GM18507 (cell line): ENCODE measurements around the gene CD6.

Experiments used
- DNase-seq: peaks from one replicate; pipeline ENCODE4 v3.0.0; 2011; ENCODE audit warnings: low read depth; ENCODE audit not compliant: insufficient read length; ENCODE audit errors: extremely low spot score
- FAIRE-seq: peaks from 2 replicates; lab custom pipeline; 2011; peaks lifted over from hg19 to GRCh38; lab: Jason Lieb, UNC

The CD6 gene

DNA sequence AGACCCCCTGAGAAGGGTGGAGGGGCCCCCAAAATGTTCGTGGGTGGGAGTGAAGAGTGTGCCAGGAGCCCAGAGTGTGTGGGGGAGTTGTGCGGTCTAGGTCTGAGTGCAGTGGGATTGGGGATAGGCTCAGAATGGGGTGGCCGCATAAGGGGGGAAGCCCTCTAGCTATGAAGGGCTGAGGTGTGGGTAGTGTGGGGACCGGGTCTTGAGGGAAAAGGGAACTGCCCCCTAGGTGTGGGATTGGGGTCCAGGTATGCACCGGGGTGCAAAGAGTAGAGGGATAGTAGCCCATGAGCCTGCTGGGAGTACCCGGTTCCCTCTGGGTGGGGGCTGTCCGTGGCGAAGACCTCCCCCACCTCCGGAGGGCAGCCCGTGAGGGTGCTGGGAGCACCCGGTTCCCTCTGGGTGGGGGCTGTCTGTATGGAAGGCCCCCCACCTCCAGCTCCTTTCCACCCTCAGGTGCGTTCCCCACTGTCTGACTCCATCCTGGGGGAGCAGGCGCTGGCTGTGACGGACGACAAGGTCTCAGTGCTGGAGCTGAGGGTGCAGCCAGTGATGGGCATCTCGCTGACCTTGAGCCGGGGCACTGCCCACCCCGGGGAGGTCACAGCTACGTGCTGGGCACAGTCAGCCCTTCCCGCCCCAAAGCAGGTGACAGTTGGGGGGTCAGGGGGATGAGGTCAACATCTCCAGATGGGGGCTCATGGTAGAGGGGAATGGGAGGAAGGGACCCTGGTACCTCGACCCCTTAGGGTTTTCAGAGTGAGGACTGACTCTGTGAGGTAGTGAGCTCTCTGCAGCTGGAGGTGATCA, 36.5 kb upstream of the CD6 start:
- FAIRE-seq (no peak), DNase-seq (no peak)

GRCh38 chr11:60935676-60936442, 35.6 kb upstream of the CD6 start:
- FAIRE-seq = no peak
- DNase-seq = no peak

- FAIRE-seq (no peak), DNase-seq (no peak)
These were observed 34.9 kb upstream of the CD6 start for GRCh38 chr11:60936467-60937143.

- DNase-seq (no peak), FAIRE-seq (no peak)
These were observed 34.3 kb upstream of the CD6 start for GRCh38 chr11:60937144-60937527.

- DNase-seq (no peak), FAIRE-seq (no peak)
These were observed 33.7 kb upstream of the CD6 start for GRCh38 chr11:60937811-60938210.

GRCh38 chr11:60938500-60938899, 33.0 kb upstream of the CD6 start:
- DNase-seq (no peak), FAIRE-seq (no peak)

DNA sequence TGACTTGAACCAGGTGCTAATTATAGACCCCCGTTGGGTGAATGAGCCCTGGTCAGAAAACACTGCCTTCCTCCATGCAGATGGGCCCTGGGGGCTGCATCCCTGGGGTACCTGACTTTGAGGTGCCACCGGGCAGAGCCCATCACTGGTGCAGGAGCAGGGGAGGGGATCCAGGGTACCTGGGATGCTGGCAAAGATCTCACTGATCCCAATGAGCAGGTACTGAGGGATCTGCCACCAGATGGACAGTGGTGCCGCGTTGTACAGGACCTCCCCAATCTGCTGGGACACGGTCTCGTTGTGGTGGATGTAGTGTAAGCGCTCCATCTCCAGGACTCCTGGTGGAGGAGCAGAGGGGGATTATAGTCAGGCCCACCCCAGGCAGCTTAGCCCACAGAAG, 32.2 kb upstream of the CD6 start:
- no peak for FAIRE-seq

DNA sequence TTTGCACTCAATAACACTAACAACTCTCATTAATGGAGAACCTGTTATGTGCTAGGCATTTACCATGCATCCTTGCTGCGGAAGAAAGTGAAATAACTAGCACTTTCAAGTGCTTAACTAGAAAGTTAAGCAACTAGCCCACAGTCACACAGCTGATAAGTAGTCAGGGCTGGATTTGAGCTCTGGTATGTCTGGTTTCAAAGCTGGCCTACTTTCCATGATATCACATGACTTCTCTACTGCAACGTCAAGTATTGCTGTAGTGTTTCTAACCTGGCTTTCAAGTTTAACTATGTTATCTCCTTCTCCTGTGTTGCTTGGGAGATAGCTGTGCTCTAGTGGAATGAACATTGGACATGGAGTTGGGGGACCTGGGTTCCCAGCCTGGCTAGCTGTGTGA, 31.6 kb upstream of the CD6 start:
- FAIRE-seq = no peak

More for the DNA sequence above, 32.2 kb upstream of the CD6 start:
- no peak for DNase-seq

DNA sequence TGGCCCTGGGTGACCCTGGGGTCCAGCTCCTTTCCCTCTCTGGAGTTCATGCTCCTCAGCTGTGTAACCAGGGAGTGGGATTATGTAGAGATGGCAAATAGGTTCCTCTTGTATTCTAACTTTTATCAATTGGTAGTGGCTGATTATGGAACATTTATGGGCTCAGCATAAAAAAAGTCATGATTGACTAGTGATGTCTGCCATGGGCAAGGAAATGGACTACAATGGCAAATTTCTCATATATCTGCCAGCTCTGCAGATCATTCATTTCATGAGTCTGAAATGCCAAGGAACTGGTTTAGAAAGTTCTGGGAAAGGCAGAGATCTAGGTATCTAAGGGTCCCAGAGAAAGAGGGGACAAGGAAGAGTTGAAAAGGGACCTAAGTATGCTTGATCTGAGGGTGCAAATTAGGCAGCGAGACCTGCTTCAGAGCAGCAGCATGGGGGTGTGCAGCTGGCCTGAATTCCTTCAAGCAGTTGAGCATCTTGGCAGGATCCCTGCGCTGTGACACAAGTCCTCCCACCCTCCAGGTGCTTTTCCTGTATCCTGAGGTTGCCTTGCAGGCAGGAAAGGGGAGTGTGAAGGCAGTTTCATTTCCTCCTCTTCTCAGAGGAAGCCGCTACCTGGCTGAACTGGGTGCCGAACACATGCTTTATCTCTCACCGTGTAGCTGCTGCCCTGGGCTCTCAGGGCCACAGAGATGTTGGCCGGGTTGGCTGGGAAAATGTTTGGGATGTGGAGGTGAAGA, 29.9 kb upstream of the CD6 start:
- DNase-seq (no peak), FAIRE-seq (no peak)

More for the DNA sequence above, 31.6 kb upstream of the CD6 start:
- no peak for DNase-seq

- FAIRE-seq = no peak
- DNase-seq = no peak
These were observed 29.3 kb upstream of the CD6 start for GRCh38 chr11:60942219-60942618.

DNA sequence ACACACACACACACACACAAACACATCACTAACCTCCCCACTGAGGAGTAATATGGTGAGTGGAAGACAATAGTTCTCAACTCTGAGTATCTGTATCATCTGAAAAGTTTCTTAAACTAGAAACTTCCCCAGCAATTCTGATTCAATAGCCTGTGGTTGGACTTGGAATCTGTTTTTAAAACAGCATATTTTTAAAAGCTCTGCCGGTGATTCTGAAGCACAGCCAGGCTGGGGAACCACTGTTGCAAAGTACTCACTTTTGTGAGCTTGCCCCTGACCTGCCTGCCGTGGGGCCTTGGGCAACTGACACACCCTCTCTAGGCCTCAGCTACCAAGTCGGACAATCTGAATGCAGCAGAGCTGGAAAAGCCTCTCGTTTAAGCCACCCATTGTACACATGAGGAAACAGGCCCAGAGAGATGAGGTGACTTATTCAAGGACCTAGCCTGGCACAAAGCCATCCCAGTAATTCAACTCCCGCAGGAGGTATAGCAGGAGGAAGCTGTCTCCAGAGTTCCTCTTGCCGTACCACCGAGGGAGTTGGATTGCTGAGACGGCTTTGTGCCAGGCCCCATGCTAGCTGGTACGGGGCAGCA, 28.4 kb upstream of the CD6 start:
- FAIRE-seq (no peak), DNase-seq (no peak)

DNA sequence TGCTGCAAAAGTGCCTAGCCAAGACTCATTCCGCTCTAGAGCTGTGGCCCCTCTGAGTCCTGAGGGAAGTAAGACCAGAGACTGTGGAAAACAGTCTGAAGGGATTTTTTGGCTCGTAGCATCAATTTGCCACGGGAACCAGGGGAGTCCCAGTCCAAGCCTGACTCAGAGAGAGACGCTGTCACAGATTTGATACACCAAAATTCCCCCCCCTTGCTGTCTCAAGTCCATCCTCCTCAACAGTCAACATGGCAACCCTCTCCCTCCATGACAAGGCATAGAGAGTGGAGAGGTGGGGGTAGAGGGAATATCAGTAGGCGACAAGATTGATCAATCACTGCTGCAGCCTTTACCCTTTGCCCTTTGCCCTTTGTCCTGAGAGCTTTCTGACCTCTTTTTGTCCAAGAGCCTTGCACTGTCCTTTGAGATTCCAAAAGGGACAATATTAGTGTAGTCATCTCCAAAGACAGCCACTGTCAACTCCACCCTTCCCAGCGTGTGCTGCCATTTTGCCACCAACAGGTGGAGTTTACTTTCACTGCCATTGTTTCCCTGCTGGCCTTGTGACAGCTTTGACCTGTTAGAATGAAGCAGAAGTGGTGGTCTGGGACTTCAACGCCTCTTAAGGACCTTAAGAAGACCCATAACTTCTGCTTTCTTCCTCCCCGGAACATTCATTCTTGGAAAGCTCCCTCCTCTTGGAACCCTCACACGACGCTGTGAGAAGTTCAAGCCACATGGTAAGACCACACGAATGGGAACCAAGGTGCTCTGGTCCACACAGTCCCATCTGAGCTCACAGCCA, 26.8 kb upstream of the CD6 start:
- FAIRE-seq (no peak), DNase-seq (no peak)

DNA sequence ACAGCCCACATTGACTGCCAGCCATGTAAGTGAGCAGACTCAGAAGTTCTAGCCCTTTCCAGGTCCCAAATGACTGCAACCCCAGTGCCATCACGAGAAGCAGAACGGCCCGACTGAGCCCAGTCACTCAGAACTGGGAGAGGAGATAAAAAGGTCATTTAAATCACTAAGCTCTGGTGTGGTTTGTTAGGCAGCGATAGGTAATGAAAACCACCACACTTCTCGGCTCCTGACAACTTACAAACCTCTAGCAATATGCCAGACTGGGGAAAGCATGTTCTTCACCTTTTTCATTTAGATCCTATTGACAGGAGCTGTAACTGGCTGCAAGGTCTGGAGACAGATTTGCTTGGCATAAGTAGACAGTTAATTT, 26.2 kb upstream of the CD6 start:
- no peak for DNase-seq
- no peak for FAIRE-seq

DNA sequence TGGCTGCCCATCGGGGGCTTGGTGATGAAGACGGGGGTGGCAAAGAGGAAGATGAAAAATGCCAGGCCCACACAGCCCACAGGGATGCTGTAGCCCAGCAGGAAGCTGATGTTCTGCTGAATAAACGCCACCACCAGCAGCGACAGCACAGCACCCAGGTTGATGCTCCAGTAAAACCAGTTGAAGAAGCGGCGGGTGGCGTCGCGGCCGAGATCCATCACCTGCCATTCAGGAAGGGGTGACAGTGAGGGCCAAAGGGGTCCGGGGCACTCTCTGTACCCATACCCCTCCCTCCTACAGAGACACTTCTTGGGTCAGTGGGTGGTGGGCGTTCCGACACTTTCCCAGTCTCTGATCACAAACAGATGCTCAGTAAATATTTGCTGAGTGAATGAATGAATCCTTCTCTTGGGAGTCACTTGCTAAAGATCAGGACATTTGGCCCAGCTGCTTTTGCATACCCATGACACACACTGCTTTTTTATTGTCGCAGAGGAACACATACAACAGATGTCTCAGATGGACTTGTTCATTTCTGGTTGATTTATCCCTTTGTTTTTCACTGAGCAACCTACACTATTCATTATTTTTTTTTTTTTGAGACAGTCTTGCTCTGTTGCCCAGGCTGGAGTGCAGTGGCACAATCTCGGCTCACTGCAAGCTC, 24.7 kb upstream of the CD6 start:
- FAIRE-seq = no peak

GRCh38 chr11:60947700-60948099, 23.8 kb upstream of the CD6 start:
- FAIRE-seq (no peak), DNase-seq (no peak)

More for the DNA sequence above, 24.7 kb upstream of the CD6 start:
- DNase-seq = no peak

DNA sequence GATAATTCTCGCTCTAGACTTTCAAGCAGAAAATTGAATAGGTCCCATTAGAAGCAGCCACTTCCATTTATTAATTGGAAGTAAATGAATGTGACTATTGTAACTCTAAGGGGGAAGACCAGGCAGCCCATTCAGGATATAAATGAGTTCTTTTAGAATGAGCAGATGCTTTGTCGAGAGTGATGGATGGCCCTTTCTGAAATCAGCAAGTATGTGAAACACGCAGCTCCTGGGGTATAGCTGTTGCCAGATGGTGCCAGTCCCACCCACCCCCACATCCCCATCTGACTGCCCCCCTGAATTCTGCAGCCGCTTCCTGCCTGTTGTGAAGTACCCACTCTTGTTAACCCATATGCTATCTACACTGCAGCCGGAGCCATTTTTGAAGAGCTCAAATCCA, 23.2 kb upstream of the CD6 start:
- FAIRE-seq (no peak), DNase-seq (no peak)

- no peak for DNase-seq
- FAIRE-seq = peak; percentile 61
These were observed 21.5 kb upstream of the CD6 start for GRCh38 chr11:60950024-60950423.

DNA sequence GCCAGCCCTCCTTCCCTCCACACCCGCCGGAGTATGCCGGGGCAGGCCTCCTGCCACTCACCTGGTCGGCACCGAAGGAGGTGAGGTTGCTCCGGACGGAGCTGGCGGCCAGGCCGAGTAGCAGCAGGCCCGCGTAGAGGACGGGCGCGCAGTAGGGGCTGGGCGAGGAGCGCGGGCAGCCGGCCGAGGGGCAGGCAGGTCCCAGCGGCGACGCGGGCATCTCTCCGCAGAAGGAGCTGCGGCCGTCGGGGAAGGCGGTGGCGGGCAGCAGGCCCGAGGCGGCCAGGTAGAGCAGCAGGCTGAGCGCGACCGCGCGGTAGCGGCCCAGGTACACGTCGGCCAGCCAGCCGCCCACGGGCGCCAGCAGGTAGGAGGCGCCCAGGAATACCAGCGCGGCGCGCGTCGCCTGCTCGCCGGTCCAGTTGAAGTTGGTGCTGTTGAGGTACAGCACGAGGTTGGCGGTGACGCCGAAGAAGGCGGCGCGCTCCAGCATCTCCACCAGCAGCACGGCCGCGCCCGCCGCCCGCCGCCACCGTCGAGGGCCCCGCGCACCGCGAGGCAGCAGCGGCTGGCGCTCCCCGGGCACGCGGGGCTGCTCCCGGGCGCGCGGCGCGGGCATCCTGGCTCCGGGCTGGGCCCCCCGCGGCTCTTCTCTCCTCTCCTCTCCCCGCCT, 20.4 kb upstream of the CD6 start:
- FAIRE-seq (peak; percentile 21), DNase-seq (no peak)
